SH-SY5Y (cell line): ENCODE measurements around the gene S100A1.

Experiments used
- GATA2 ChIP-seq: IDR thresholded peaks from 2 replicates; pipeline ENCODE4 v1.6.1; 2011; ENCODE audit warnings: mild to moderate bottlenecking, low read depth, low read length
- GATA3 ChIP-seq: IDR thresholded peaks from 2 replicates; pipeline ENCODE4 v1.6.1; 2011; ENCODE audit warnings: low read depth, mild to moderate bottlenecking, low read length, moderate library complexity

S100A1 gene

DNA sequence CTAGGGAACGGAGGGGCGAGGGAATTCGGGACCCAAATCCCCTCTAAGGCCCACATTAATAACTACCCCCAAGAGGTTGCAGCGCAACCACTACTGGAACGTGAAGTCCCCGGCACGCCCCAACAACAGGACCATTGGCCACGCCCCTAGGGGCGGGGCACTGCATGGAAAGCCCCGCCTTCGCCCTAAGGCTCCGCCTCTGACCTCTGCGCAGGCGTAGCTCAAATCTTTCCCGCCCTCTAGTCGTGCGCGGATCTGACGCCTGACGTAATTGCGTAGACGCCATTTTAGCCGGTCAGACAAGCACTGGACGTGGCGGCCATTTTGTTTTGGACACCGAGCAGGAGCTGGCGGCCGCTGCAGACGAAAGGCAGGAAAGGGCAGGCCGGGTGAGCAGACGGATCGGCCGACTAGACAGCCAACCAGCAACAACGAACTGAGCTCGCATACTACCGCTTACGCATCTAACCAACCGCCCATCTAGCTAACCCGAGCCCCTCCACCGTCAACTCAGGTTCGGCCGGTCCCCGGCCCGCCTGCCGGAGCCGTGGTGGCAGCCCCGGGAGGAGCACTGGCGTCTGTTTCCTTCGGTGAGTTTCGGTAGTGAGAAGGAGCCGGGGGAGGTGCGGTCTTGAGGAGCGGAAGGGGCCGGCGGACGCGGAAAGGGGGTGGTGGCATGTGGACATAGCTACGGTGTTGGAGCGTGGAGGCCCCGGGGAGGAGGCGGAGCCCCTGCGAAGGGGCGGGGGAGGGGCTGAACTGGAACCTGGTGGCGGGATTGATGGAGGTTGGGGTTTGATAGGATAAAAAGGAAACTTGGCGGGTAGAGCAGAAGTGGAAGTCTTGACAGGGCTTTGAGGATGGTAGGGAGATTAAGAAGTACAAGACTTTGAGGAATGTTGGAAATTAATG, 5.8 kb downstream of the S100A1 start, which contains the start of gene CHTOP:
Gene CHTOP (plus strand): TSS at position 313 of the 912 bp plus-strand sequence. CDS start 2,523 bp downstream, outside the sequence.
- TF ChIP-seq GATA2, result no peak
- no peak for TF ChIP-seq GATA3

GRCh38 chr1:153635872-153636271, 7.6 kb downstream of the S100A1 start:
- no peak for TF ChIP-seq GATA3
- TF ChIP-seq GATA2, result no peak

DNA sequence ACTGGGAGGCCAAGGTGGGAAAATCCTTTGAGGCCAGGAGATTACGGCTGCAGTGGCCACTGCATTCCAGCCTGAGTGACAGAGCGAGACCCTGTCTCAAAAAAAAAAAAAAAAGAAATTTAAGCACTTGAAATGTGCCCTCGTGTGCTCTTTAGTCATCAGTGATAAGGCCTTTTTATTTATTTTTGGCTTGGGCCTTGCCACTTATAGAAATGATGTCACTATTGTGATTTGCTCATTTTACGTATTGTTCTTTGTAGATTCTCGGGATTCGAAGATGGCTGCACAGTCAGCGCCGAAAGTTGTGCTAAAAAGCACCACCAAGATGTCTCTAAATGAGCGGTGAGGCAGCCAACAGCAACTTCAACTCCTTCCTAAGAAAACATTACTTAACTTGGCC, 8.1 kb downstream of the S100A1 start:
- no peak for TF ChIP-seq GATA2
- TF ChIP-seq GATA3, result no peak

- TF ChIP-seq GATA3 (no peak), GATA2 (no peak)
Observed at GRCh38 chr1:153638261-153638660, 10.0 kb downstream of the S100A1 start.

DNA sequence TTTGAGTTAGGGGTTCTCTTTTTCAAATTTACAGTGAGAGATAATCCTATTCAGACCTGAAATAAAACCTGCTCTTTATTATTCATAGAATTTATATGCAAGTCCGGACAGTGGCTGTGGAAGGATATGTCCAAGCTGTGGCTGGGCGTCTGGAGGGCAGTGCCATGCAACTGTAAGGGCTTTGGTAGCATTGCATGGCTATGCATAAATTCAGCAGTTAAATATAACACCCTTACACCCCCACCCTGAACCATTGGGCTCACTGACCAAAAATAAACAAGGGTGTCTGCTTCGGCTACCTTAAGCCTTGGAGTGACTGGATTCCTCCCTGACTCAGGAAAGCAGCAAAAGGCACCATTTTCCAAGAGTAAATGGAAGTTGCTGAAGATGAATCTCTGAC, 11.0 kb downstream of the S100A1 start:
- TF ChIP-seq GATA3 (no peak), GATA2 (no peak)

DNA sequence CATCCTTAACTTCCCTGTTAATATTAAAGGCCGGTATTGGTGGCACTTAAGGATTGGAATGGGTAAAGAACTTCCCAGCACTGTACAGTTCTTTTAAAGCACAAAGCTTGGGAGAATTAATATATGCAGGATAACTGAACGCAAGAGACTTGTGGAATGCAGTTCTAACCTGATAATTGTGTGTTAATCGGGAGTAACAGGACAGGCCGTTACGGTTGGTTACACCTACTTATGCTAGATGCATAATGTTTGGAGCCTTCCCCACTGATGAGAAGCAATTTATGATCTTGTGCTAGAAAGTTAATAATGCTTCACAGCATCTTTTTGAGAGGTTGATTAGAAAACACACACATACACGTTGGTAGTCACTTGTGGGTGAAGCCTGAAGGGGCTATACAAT, 12.6 kb downstream of the S100A1 start:
- no peak for TF ChIP-seq GATA2
- no peak for TF ChIP-seq GATA3

- TF ChIP-seq GATA3 (no peak), GATA2 (no peak)
Observed at GRCh38 chr1:153642161-153642560, 13.9 kb downstream of the S100A1 start.

DNA sequence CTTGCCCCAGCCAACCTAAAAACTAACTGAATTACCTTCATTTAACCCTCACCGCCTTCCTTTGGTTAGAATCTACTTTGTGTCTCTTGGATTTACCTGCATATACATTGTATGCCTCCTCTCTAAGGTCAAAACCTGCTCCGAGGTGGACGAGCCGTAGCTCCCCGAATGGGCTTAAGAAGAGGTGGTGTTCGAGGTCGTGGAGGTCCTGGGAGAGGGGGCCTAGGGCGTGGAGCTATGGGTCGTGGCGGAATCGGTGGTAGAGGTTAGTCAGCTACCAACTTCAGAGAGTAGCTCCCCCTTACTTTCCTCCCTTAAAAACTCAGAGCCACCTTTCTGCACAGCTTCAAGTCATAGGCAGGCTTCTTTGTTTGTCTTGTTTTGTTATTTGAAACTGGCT, 14.9 kb downstream of the S100A1 start:
- TF ChIP-seq GATA3 (no peak), GATA2 (no peak)

DNA sequence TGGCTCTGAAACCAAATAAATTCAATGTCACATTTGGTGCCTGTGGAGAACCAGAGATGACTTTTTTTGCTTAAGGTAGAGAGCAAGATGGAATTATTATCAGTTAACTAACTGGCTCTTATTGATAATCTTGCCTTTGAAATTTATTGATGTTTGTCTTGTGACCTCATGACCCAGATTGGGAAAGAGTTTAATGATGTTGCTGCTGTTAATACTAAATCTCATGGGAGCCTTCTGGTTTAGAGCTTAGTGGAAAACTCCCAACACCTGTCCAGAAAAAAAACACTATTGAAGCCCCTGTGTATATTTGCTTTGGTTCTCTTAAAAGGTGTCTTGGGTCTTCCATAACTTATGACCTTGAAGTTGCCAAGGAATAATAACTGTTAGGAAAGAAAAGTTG, 15.6 kb downstream of the S100A1 start:
- no peak for TF ChIP-seq GATA2
- TF ChIP-seq GATA3, result no peak

GRCh38 chr1:153646672-153647345, 18.6 kb downstream of the S100A1 start:
- no peak for TF ChIP-seq GATA3
- no peak for TF ChIP-seq GATA2

DNA sequence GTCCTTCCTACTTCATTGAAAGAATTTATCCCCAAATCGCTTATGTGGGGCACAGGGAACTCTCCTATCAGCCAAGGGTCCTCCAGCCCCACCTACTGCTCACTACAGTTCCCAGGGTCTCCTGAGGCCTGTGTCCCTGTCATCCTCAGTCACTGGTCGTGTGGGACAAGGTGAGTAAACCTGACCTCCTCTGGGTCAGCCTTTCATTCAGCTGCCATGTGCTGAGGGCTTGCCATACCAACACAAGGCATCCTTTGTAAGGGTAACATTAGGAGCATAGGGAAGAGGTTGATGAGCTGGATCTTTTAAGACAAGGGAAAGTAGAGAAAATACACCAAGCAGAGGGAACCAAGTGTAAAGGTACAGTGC, 19.1 kb downstream of the S100A1 start:
- TF ChIP-seq GATA3, result no peak

DNA sequence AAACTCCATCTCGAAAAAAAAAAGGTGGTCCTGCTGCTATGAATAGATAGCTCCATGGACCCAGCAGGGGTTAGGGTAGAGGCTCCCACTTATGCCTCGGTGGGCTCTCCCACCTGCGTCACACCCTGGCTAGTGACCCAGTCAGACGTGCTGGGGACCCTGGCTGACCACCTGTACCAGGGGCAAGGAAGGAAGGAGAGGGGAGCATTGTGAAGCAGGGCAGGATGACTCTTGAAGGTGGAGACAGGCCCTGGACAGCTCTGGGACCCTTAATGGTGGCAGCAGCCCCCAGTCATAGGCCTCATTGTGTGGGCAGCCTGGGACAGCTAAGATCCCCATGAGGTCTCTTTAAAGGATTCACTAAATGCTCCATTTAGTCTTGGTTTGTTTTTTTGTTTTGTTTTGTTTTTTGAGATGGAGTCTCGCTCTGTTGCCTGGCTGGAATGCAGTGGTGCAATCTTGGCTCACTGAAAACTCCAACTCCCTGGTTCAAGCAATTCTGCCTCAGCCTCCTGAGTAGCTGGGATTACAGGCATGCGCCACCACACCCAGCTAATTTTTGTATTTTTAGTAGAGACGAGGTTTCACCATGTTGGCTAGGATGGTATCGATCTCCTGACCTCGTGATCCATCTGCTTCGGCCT, 19.9 kb downstream of the S100A1 start:
- no peak for TF ChIP-seq GATA2

GRCh38 chr1:153649137-153649862, 21.1 kb downstream of the S100A1 start:
- TF ChIP-seq GATA2, result no peak
- TF ChIP-seq GATA3, result no peak

DNA sequence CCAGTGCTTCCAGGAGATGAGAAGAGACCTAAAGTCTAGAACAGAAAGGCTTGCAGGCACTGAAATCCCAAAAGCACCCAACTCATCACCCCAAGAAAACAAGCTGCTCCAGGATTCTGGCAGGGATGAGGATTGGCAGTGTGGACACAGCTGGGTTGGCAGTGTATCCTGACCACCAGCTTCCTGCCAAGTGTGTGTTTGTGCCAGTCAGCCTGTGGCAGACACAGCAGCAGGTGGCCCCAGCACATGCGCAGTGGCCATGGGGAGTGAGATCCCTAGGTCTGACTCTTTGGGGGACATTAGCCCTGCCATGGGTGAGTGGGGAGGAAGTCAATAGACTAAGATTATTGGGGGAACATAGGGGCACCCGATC, 21.6 kb downstream of the S100A1 start:
- no peak for TF ChIP-seq GATA3
- TF ChIP-seq GATA2, result no peak

DNA sequence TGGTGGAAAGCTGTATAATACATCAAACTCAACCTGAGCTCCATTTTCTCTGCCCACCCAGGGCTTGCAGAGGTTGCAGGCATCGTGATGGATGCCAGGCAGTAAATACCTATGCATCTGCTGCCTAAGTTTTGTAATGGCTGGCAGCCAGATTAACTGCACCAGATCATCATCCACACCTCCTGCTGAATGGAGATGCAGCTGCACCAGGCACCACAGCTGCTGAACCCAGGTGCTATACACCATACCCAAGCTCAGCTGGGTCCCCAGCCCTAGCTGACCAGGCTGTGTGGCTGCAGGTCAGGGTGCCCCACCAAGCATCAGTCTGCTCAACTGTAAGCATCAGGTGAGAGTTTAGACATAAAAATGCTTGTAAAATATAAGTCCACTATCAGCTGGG, 23.5 kb downstream of the S100A1 start:
- TF ChIP-seq GATA2, result no peak
- TF ChIP-seq GATA3, result no peak
